CD4-positive, alpha-beta T cell treated with Interleukin-17A for 1 hour (primary cell): ENCODE results near the gene ASB13.
"Not testable (repeated sequence)": the region's sequence is repeated elsewhere in the genome, so short reads cannot be mapped to it uniquely, and the experiment has no call there.

Experiments
- DNase-seq: peaks from one replicate; pipeline ENCODE4 v3.0.0-alpha.2; 2020

ASB13 gene

DNA sequence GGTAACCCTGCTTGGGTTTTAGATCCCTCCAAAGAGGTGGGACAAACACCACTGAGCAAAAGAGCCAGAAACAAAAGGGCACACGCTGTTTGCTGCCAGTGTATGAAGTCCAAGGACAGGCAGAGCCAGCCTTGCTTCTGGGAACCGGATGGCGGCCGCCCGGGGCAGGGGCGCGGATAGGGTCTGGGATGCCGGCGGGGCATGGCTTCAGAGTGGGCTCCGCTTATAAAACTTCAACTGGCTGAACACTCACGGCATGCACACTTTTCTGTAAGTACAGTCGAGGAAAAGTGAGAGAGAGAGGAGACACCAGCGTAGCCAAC is 62.6 kb downstream of the ASB13 start:
- DNase-seq: no peak

DNA sequence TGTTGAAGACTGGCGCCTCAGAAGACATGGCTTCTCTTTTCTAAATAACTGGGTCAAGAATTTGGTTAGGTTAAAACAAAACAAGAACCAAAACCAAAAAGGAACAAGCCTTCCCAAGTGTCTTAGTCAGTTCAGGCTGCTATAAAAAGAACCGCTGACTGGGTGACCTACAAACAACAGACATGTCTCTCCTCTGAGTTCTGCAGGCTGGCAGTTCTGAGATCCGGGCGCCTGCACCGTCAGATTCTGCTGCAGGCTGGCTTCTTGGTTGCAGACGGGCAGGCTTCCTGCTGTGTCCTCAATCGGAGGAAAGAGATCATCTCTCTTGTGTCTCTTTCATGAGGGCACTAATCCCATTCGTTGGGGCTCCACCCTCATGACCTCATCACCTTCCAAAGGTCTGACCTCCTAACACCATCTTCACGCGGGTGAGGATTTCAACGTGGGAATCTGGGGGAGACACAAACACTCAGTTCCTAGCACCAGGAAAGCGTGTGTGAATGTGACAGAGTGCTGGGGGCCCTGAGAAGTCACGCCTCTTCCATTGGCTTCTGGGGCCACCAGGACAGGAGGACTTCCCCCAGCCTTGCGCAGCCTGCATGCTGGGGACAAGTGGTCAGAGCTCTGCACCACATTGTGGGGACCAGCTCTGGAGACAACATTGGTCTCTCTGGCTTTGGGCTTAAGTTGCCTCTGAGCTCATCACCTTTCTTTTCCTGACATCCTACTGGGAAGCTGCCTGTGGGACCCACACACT is 63.1 kb downstream of the ASB13 start:
- DNase-seq: no peak

DNA sequence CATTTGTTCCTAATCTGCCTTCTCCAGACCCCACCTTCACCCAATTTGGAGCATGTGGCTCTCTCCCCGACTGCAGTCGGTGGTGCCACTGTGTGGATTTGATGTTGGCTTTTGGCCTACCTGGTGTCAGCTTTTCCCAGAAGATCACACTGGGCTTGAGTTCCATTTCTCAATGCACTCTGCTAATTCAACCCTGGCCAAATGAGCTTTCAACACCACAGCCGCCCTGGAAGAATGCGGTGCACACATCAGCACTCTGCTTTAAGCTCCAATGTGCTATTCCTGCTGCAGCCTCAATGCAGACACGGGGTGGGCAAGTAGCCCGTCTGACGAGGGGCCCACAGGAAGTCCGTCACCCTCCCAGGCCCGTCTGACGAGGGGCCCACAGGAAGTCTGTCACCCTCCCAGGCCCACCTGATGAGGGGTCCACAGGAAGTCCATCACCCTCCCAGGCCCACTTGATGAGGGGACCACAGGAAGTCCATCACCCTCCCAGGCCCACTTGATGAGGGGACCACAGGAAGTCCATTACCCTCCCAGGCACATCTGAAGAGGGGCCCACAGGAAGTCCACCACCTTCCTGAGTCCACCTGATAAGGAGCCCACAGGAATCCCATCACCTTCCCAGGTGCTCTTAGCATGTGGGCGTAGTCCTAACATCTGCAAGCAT is 64.4 kb downstream of the ASB13 start:
- no peak for DNase-seq

DNA sequence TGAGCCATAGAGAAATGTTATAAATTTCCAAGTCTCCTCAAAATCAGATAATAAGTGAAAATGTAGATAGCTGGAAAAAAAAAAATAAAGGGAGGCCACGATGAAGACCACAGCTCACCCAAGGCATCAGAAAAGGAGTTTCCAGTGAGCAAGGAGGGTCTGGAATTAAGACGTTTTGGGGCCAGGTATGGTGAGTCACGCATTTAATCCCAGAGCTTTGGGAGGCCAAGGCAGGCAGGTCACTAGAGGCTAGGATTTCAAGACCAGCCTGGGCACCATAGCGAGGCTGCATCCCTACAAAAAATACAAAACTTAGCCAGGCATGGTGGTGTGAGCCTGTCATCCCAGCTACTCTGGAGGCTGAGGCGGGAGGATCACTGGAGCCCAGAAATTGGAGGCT is 65.5 kb downstream of the ASB13 start:
- no peak for DNase-seq

DNA sequence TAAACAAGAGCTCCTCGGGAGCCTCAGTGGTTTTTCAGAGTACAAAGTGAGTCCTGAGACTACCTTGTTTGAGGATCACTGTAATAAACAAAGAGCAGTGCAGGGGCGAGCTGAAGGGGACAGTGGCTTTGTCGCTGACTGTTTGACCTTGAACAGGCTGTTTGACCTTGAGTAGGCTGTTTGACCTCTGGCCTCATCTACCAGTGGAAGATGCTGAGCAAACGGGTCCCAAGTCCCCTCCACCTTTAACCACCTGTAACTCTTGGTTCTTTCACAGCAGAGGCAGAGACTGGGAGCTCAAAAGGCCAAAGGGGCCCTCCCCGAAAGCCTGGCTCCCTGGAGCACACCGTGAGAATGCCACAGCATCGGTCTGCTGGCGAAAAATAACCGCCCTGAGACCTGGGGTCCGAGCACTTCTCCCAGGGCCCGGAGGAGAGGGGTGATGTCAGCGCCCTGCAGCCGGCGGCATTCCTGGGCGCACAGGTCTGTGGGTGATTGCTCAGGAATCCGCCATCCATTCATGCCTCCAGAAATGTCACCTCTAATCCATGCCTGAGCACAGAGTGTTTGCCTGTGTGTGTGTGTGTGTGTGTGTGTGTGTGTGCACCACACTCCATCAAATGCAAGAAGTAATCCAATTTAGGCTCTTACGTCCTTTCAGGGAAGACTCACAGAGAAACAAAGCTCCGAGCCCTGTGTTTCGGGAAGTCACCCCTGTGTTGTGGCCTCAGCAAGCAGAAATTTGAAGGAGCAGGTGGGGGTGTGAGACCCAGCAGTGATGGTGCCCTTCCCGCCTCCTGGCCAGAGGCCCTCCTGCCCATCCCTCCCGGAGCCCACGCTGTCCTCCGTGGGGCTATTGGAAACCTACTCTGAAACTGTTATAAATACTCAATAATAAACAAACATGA is 66.5 kb downstream of the ASB13 start:
- DNase-seq: no peak

DNA sequence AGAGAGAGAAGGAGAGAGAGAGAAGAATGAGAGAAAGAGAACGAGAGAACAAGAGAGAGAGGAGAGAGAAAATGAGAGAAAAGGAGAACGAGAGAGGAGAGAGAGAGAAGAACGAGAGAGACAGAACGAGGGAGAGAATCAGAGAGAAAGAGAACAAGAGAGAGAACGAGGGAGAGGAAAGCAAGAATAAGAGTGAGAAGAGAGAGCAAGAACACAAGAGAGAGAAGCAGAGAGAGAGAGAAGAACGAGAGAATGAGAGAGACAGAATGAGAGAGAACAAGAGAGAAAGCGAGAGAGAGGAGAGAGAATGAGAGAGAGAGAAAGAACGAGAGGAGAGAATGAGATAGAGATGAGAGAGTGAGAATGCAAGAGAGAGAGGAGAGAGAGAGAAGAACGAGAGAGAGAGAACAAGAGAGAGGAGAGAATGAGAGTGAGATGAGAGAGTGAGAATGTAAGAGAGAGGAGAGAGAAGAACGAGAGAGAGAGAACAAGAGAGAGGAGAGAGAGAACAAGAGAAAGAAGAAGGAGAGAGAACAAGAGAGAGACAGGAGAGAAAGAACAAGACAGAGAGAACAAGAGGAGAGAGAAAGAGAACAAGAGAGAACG is 68.2 kb downstream of the ASB13 start:
- DNase-seq: no peak

DNA sequence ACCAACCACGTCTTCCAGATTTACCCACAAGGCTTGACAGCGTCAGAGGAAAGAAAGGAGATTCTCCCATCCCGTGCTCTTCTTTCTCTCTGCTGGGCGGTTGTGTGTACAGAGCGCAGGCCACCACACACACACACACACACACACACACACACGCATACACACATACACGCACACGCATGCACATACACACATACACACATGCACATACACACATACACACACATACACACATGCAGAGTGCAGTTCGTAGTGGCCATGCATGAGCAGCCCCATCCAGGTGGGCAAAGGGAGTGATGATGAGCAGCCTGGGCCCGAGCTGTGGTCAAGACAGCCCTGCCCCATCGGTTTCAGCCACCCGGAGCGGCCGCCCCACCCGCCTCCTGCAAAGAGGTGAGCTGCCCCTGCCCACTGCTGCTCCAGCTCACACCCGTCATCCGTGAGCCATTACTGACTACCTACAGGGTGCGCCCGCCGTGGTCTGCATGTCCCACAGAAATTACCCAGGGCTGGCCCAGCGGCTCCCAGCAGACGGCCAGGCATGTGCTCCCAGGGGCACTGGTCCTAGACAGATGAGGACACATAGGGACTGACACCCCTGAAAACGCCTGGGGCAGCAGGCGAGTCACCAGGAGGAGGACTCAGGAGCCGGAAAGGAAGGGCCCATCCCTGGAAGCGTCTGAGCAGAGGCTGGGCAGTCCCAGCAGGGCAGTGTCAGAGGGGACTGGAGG is 69.6 kb downstream of the ASB13 start:
- DNase-seq: no peak

DNA sequence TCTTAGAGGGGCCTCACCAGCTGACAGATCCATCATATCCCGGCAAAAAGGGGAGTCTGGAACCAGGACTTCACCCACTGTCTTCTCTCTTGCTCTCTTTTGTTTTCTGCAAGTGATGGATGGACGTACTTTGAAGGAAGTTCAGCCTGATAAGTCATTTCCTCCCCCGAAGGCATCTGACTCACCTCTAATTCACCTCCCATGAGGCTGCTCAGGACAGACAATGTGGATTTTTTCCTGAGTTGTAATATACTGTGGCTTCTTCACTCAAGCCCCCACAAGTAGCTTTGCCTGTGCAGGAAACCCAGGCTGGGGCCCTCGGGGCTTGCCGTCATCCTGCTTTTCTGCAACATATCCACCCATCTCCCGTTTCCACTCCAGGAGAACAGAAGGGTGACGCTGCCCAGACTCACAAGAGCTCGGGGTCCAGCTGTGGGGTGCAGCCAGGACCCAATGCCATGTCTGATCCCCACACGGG is 70.4 kb downstream of the ASB13 start:
- DNase-seq: no peak

DNA sequence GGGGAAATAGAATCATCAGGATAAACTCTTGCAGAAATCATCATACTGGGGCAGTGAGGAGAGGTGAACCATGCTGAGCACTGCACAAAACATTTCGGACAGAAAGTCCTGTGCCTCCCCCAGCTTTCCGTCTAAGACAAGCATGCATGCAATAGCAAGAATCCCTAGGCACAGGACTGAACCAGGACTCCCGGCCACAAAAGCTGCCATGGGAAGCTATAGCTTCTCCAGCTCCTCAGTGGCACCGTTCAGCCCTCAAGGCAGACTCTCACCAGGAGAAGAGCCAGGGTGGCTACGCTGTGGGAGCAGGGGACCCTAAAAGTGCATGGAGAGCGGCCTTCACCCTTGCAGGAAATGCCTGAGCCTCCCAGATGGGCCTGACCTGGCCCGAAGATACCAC is 70.8 kb downstream of the ASB13 start:
- no peak for DNase-seq

DNA sequence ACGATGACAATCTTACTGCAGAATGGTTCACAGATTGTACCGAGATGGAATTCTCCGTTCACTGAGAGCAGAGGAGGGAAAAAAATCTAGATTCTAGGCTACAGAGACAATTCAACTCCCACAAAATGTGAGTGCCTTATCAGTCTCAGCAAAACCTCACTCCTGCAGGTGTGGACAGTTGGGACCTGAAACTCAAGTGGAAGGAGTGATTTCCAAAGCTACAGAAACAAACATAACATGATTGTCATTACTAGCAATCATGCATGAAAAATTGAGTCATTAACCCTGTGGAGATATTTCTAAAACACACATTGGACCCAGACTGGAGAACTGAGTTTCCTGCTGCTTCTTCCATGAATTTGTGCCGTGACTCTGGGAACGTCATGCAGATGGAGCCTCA is 71.3 kb downstream of the ASB13 start:
- no peak for DNase-seq

DNA sequence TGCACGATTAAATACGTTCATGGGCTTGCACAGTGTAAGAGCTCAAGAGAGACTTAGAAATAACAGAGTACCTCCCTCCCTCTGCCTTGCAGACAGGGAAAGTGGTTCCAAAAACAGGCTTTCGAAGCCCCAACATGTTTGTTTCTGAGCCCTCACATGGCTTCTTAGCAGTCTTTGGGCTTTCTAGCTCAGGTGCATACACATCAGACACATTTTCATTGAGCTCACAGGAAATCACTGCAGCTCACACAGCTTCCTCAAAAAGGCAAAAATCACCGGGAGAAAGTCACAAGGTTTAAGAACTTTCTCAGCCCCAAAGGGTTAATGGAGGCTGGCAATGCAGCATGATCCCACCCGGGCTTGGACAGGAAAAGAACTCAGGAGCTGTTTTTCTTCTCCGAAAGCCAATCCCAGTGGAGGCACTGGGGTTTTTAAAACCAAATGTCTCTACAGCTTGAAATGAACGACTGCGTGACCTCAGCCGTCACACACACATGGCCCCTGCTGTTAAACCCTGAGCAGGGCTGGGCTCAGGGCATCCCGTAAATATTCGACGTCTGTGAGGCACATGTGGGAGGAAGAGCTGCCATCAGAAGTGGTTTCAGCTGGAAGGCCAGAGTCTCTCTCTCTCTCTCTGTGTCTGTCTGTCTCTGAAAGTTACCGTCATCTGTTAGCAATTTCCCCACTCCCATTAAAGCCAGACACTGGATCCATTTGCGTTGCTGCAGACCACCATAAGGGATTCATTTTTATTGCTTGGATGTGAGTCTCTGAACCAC is 71.9 kb downstream of the ASB13 start:
- no peak for DNase-seq

DNA sequence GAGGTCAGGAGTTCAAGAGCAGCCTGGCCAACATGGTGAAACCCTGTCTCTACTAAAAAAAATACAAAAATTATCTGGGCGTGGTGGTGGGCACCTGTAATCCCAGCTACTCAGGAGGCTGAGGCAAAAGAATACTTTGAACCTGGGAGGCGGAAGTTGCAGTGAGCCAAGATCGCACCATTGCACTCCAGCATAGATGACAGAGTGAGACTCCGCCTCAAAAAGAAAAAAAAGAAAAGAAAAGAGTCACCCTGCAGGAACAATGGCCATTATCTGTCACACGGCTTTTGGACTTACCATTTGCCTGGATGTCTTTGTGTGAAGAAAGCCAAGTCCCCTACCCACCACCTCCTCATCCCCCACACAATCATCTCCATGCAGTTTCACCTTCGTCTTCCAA is 73.0 kb downstream of the ASB13 start:
- DNase-seq: not testable (repeated sequence)

DNA sequence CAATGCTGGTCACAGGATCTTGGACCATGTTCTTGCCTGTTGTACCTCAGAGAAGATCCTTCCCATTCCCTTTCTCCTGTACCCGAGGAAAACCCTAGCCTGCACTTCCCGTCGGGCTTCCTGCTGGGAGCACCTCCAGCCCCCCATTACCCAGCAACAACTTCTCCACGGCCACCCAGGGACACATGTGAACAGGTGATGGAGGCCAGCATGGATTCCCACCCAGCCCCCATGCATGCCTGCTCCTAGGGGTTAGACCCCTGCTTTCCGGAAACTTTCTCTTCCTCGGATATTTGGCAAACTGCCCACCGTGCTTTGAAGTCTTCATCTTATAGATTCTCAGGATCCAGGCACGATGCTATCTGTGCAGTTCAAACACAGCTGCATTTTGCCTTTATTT is 74.3 kb downstream of the ASB13 start:
- no peak for DNase-seq

DNA sequence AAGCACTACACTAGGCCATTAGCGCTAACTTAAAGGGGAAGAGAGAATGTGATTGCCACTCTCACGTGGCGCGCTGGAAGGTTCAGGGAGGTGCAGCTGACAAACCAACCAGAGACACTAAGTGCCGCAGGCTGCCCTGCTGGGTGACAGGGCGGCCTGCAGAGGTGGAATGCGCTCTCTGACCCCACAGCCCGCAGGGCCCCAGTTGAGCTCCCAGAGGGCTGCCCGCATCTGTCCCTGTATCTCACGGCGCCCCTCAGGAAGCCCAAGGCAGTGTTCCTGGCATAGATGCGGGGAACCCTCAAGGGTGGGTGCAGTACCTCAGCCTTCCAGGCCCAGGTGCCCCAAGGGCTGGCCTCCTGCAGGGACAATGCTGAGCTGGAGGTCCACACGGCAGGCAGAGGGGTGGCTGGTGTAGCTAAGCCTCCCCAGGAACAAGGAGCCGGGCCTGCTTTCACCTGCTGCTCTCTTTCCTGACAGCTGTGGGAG is 75.0 kb downstream of the ASB13 start:
- DNase-seq: no peak

DNA sequence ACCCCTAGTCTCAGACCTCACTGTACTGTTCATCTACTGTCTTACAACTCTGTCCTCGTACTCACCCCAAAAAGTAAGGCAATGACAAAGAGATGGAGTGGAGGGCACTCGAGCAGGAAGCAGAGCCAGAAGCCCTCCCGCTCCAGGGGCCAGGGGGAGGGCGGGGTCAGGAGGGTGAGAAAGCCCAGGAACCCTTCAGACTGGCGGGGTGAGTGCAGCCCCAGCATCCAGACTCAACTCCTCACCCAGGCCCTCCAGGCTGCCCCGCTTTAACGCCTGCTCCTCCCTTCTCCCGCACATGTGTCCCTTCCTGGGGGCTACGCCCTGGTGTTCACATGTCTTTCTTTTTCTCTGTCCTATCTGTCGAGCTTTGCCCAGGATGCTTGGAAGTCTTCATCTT is 75.6 kb downstream of the ASB13 start:
- no peak for DNase-seq

DNA sequence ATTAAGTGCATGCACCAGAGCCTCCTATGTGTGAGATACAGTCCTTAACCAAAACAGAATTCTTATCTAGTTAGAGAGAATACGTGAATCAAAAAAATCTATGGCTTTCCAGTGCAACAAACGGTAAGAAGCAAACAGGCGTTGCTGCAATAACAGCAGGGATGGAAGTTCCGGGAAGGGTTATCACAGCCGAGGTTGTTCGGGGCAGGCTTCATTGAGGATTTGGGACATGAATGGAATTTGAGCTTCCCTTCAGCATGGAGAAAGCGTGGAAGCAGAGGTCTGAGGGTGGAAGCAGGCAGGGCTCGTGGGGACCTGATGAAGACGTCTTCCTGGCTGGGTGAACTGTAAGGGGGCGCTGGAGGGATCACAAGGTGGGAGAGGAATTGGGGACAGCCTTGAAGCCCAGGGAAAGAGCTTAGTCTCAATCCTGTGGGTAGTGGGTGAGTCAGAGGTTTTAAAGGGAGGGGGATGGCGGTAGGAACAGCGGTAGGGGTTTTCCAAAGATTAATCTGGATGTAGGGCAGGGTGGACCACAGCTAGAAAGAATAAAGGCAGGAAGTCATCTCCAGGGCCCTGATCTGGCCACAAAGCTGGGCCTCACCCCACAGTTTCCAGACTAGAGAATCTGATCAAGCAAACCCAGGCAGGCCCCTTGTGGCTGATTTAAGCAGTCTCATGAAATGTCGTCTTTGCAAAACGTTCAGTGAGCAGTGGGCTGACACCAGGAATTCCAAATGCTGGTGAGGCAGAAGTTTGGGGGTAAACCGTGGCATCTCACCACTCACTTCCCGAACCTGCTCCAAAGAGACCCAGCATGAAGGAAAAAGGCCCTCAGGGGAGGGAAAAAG is 76.5 kb downstream of the ASB13 start:
- DNase-seq: peak; percentile 3

DNA sequence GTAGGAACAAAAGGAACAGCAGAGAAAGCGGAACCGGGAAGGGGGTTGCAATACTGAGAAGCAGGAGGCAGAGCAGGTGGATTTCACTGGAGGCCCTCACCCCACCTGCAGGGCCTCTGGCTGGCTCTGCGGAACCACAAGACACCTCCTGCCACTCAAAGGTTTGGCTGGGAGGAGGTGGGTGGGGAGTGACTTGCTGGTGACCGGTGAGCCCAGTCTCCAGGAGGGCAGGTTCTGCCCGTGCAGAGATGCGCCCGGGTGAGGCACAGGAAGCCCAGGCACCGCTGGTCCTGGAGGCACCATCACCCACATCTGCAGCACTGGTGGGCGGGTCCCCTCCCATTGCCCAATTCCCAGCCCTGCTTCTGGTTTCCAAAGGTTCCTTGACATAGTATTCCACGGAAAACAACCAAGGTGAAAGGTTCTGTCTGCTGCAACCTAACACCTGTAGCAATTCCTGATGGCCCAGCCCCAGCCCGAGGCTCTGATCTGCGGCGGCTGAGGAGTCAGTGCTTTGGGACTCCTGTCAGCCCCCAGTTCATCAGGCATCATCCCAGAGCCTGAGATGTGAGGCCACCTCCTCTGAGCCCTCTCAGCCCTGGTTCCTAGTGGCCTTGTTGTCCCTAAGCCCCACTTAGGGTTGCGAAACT is 77.3 kb downstream of the ASB13 start:
- no peak for DNase-seq
